Activated CD8-positive, alpha-beta memory T cell treated with anti-CD3 and anti-CD28 coated beads, Interleukin-2, amount 10 ng/mL, durations not matched to agents 7 days and 5 days (primary cell): ENCODE measurements around the gene L3HYPDH. TPM values are rescaled to one million over a fixed set of nuclear protein-coding genes. Genes with fewer than 3 reads are reported as not detected.
A peak's percentile ranks its signal among the peaks of the same experiment; 100 is the strongest.

Source experiments
- ATAC-seq: fragments of 150-1000 bp; cut with Tn5 transposase; one replicate; pipeline ENCODE4 v1.10.0; 2021; ENCODE audit warnings: moderate library complexity
- CTCF ChIA-PET: fragments of 350-600 bp; sonication (Branson Sonifier 250); formaldehyde crosslinking; loops from one replicate; lab custom pipeline; 2021; ENCODE audit warnings: antibody characterized with exemption; lab: Charles Lee
- DNase-seq: peaks from one replicate; pipeline ENCODE4 v3.0.0-alpha.2; 2020
- H3K27ac Mint-ChIP-seq: one replicate; pipeline ENCODE4 v1.8.0; 2021; ENCODE audit warnings: mild to moderate bottlenecking, mixed read lengths
- H3K27me3 Mint-ChIP-seq: one replicate; pipeline ENCODE4 v1.8.0; 2021; ENCODE audit warnings: mixed read lengths
- H3K36me3 Mint-ChIP-seq: one replicate; pipeline ENCODE4 v1.8.0; 2021; ENCODE audit warnings: mild to moderate bottlenecking, mixed read lengths
- H3K4me1 Mint-ChIP-seq: one replicate; pipeline ENCODE4 v1.8.0; 2021; ENCODE audit warnings: mixed read lengths
- H3K4me3 Mint-ChIP-seq: one replicate; pipeline ENCODE4 v1.8.0; 2021; ENCODE audit warnings: mild to moderate bottlenecking, moderate library complexity, mixed read lengths
- H3K9me3 Mint-ChIP-seq: one replicate; pipeline ENCODE4 v1.8.0; 2022; ENCODE audit warnings: low read depth, mixed read lengths
- total RNA-seq, 2 experiments: library from RNA; stranded (reverse); gene quantifications; one replicate each; pipeline ENCODE4 v1.2.3, GENCODE V29; 2021

Gene L3HYPDH
- 10 to 100 TPM; 11.0 to 26.7 TPM for total RNA-seq

- Mint-ChIP-seq H3K4me1 (peaks cover 60% of the 10 kb centered on the region), H3K27ac (peak within 1 kb of the TSS; percentile 94), H3K4me3 (peak within 1 kb of the TSS; percentile 97), H3K9me3 (no peaks in the 10 kb centered on the region), H3K27me3 (no peaks in the 10 kb centered on the region), H3K36me3 (peaks cover 18% of the 10 kb centered on the region)
- ATAC-seq (peak; percentile 92), DNase-seq (peak; percentile 98)
- CTCF ChIA-PET: interaction anchor here (0.7 to 1.9 kb wide), 10 partner anchors 10 to 681 kb away, joined by 3 to 7 read pairs (median 3); partner anchors contain the start of gene DHRS7
These were observed at the start of gene L3HYPDH, which contains the start of gene JKAMP for GRCh38 chr14:59483819-59484638. TSS of gene L3HYPDH (minus strand) at chr14:59484408. CDS start at chr14:59484316, 92 bp downstream. TSS of gene JKAMP (plus strand) at chr14:59484517. CDS start at chr14:59484590, 73 bp downstream.

- H3K4me1 Mint-ChIP-seq: no peaks in the 10 kb centered on the region
- peaks cover 9% of the 10 kb centered on the region for H3K27me3 Mint-ChIP-seq
- no peak for ATAC-seq
- no peak for DNase-seq
- no peaks in the 10 kb centered on the region for H3K36me3 Mint-ChIP-seq
- no peak overlapping the region for H3K4me3 Mint-ChIP-seq
- no peaks in the 10 kb centered on the region for H3K9me3 Mint-ChIP-seq
- CTCF ChIA-PET: no interaction called here
- no peak overlapping the region for H3K27ac Mint-ChIP-seq
These were observed 48.2 kb upstream of the L3HYPDH start for GRCh38 chr14:59532419-59532818.

GRCh38 chr14:59530349-59530748 lies 46.1 kb upstream of the L3HYPDH start:
- Mint-ChIP-seq H3K4me1 (no peaks in the 10 kb centered on the region), H3K4me3 (no peak overlapping the region), H3K27ac (no peak overlapping the region), H3K27me3 (peaks cover 9% of the 10 kb centered on the region), H3K36me3 (no peaks in the 10 kb centered on the region), H3K9me3 (no peaks in the 10 kb centered on the region)
- ATAC-seq (no peak), DNase-seq (no peak)
- CTCF ChIA-PET: no interaction called here

GRCh38 chr14:59529189-59529588 lies 45.0 kb upstream of the L3HYPDH start:
- CTCF ChIA-PET: no interaction called here

GRCh38 chr14:59520224-59520623 lies 36.0 kb upstream of the L3HYPDH start:
- no peaks in the 10 kb centered on the region for H3K4me1 Mint-ChIP-seq
- no peaks in the 10 kb centered on the region for H3K9me3 Mint-ChIP-seq
- no peak overlapping the region for H3K4me3 Mint-ChIP-seq

More at GRCh38 chr14:59529189-59529588, 45.0 kb upstream of the L3HYPDH start:
- no peaks in the 10 kb centered on the region for H3K9me3 Mint-ChIP-seq
- ATAC-seq (no peak), DNase-seq (no peak)
- no peak overlapping the region for H3K27ac Mint-ChIP-seq
- H3K4me1 Mint-ChIP-seq: no peaks in the 10 kb centered on the region
- no peak overlapping the region for H3K4me3 Mint-ChIP-seq
- H3K27me3 Mint-ChIP-seq: peaks cover 11% of the 10 kb centered on the region
- H3K36me3 Mint-ChIP-seq: no peaks in the 10 kb centered on the region

GRCh38 chr14:59511916-59512575 lies 27.8 kb upstream of the L3HYPDH start:
- H3K27ac Mint-ChIP-seq: no peak overlapping the region
- H3K27me3 Mint-ChIP-seq: peaks cover 20% of the 10 kb centered on the region
- CTCF ChIA-PET: interaction anchor here (1.0 to 1.4 kb wide), 3 partner anchors 9 to 15 kb away, joined by 3 to 4 read pairs (median 3); no protein-coding TSS in a partner anchor
- no peaks in the 10 kb centered on the region for H3K4me1 Mint-ChIP-seq
- DNase-seq (no peak), ATAC-seq (no peak)
- no peaks in the 10 kb centered on the region for H3K36me3 Mint-ChIP-seq
- no peaks in the 10 kb centered on the region for H3K9me3 Mint-ChIP-seq
- no peak overlapping the region for H3K4me3 Mint-ChIP-seq

More at GRCh38 chr14:59520224-59520623, 36.0 kb upstream of the L3HYPDH start:
- CTCF ChIA-PET: no interaction called here
- no peak for ATAC-seq
- no peak overlapping the region for H3K27ac Mint-ChIP-seq
- H3K27me3 Mint-ChIP-seq: peaks cover 18% of the 10 kb centered on the region
- DNase-seq: no peak
- no peaks in the 10 kb centered on the region for H3K36me3 Mint-ChIP-seq

- Mint-ChIP-seq H3K36me3 (no peaks in the 10 kb centered on the region), H3K4me1 (no peaks in the 10 kb centered on the region), H3K27me3 (peaks cover 13% of the 10 kb centered on the region), H3K4me3 (no peak overlapping the region), H3K27ac (no peak overlapping the region), H3K9me3 (no peaks in the 10 kb centered on the region)
- CTCF ChIA-PET: interaction anchor here (1.4 kb wide), 1 partner anchor 14 kb away, joined by 4 read pairs; no protein-coding TSS in a partner anchor
- DNase-seq: no peak
- no peak for ATAC-seq
These were observed 26.8 kb upstream of the L3HYPDH start for GRCh38 chr14:59510966-59511365.

- Mint-ChIP-seq H3K27ac (no peak overlapping the region), H3K4me3 (no peak overlapping the region), H3K36me3 (no peaks in the 10 kb centered on the region), H3K9me3 (no peaks in the 10 kb centered on the region), H3K4me1 (no peaks in the 10 kb centered on the region), H3K27me3 (peaks cover 8% of the 10 kb centered on the region)
- DNase-seq (no peak), ATAC-seq (no peak)
- CTCF ChIA-PET: interaction anchor here (1.0 to 4.5 kb wide), 2 partner anchors 12 to 67 kb away, joined by 3 to 26 read pairs; partner anchors contain the start of gene CCDC175
These were observed 25.8 kb upstream of the L3HYPDH start for GRCh38 chr14:59510001-59510400.

GRCh38 chr14:59509101-59509500 lies 24.9 kb upstream of the L3HYPDH start:
- Mint-ChIP-seq H3K4me1 (peaks cover 5% of the 10 kb centered on the region), H3K9me3 (no peaks in the 10 kb centered on the region), H3K27me3 (peaks cover 6% of the 10 kb centered on the region), H3K27ac (no peak overlapping the region), H3K36me3 (peaks cover 2% of the 10 kb centered on the region), H3K4me3 (no peak overlapping the region)
- CTCF ChIA-PET: interaction anchor here (0.9 to 4.5 kb wide), 3 partner anchors 11 to 68 kb away, joined by 3 to 26 read pairs (median 3); partner anchors contain the start of gene CCDC175
- no peak for ATAC-seq
- DNase-seq: no peak

- H3K9me3 Mint-ChIP-seq: no peaks in the 10 kb centered on the region
- H3K27me3 Mint-ChIP-seq: peaks cover 6% of the 10 kb centered on the region
These were observed 23.5 kb upstream of the L3HYPDH start for GRCh38 chr14:59507752-59508103.

GRCh38 chr14:59507063-59507751 lies 23.0 kb upstream of the L3HYPDH start:
- peak; percentile 70 for DNase-seq
- Mint-ChIP-seq H3K9me3 (no peaks in the 10 kb centered on the region), H3K27me3 (peaks cover 6% of the 10 kb centered on the region), H3K4me3 (no peak overlapping the region), H3K36me3 (peaks cover 7% of the 10 kb centered on the region), H3K27ac (no peak overlapping the region), H3K4me1 (peaks cover 5% of the 10 kb centered on the region)
- CTCF ChIA-PET: interaction anchor here (0.6 to 4.5 kb wide), 9 partner anchors 9 to 457 kb away, joined by 3 to 26 read pairs (median 3); partner anchors contain the start of genes CCDC175, JKAMP and L3HYPDH
- ATAC-seq: peak; percentile 71

More at GRCh38 chr14:59507752-59508103, 23.5 kb upstream of the L3HYPDH start:
- Mint-ChIP-seq H3K36me3 (peaks cover 7% of the 10 kb centered on the region), H3K4me1 (peaks cover 5% of the 10 kb centered on the region), H3K4me3 (no peak overlapping the region), H3K27ac (no peak overlapping the region)
- CTCF ChIA-PET: interaction anchor here (0.7 to 4.5 kb wide), 6 partner anchors 10 to 457 kb away, joined by 3 to 26 read pairs (median 3); partner anchors contain the start of genes CCDC175, JKAMP and L3HYPDH
- DNase-seq (no peak), ATAC-seq (no peak)

GRCh38 chr14:59503256-59503655 lies 19.0 kb upstream of the L3HYPDH start:
- no peak for ATAC-seq
- no peak overlapping the region for H3K27ac Mint-ChIP-seq
- no peak overlapping the region for H3K4me3 Mint-ChIP-seq
- peaks cover 5% of the 10 kb centered on the region for H3K4me1 Mint-ChIP-seq
- no peaks in the 10 kb centered on the region for H3K9me3 Mint-ChIP-seq
- peaks cover 13% of the 10 kb centered on the region for H3K36me3 Mint-ChIP-seq
- CTCF ChIA-PET: interaction anchor here (0.8 kb wide), 1 partner anchor 9 kb away, joined by 3 read pairs; no protein-coding TSS in a partner anchor
- H3K27me3 Mint-ChIP-seq: no peaks in the 10 kb centered on the region
- no peak for DNase-seq
